GM12878 (cell line): ENCODE measurements around the gene STPG4. TPM values are rescaled to one million over a fixed set of nuclear protein-coding genes. Genes with fewer than 3 reads are reported as not detected.
"Not testable (repeated sequence)": the region's sequence is repeated elsewhere in the genome, so short reads cannot be mapped to it uniquely, and the experiment has no call there.

Source experiments
- ATAC-seq: fragments of 200-7000 bp; cut with Tn5 transposase; 3 replicates; pipeline ENCODE4 v1.9.1; 2020; ENCODE audit warnings: mild to moderate bottlenecking, moderate library complexity
- BruUV-seq: library from RNA; stranded (reverse); fragments of 400-500 nt; replicated peaks from 2 replicates; lab custom pipeline; 2021; lab: Mats Ljungman, UMichigan
- CTCF ChIA-PET: fragments of 300-600 bp; sonication (Branson Sonifier 250); formaldehyde crosslinking; extraction: SDS; loops from one replicate; lab custom pipeline; 2021; ENCODE audit warnings: inconsistent platforms; lab: Yijun Ruan, JAX
- POLR2A ChIA-PET: fragments of 350-600 bp; formaldehyde crosslinking; extraction: SDS; loops from one replicate; lab custom pipeline; 2021; ENCODE audit warnings: inconsistent platforms; lab: Charles Lee
- RAD21 ChIA-PET: fragments of 300-600 bp; sonication (Branson Sonifier 250); formaldehyde crosslinking; loops from one replicate; lab custom pipeline; 2023; ENCODE audit warnings: antibody characterized with exemption; ENCODE audit not compliant: unreplicated experiment; lab: Charles Lee
- SMC1A ChIA-PET: fragments of 300-600 bp; sonication (Branson Sonifier 250); formaldehyde crosslinking; loops from one replicate; lab custom pipeline; 2023; ENCODE audit not compliant: unreplicated experiment, uncharacterized antibody; lab: Charles Lee
- DNase-seq: peaks from one replicate; pipeline ENCODE4 v3.0.0-alpha.2; 2011; ENCODE audit warnings: low read depth, low spot score
- FAIRE-seq: peaks from 3 replicates; lab custom pipeline; 2011; peaks lifted over from hg19 to GRCh38; lab: Jason Lieb, UNC
- H2AFZ ChIP-seq: 2 replicates; pipeline ENCODE4 v1.6.0; 2011; ENCODE audit warnings: low read depth, low read length, control low read depth; ENCODE audit not compliant: control insufficient read depth
- H3K27ac ChIP-seq: 2 replicates; pipeline ENCODE4 v1.5.1; 2011; ENCODE audit warnings: control low read depth; ENCODE audit not compliant: control insufficient read depth, insufficient read depth
- H3K27me3 ChIP-seq, 2 experiments: replicated peaks in 1 of 2; 2 replicates each; pipeline versions ENCODE4 v1.6.0 to v1.6.1; 2011; ENCODE audit warnings: low read length in 1 of 2; ENCODE audit not compliant: control insufficient read depth in 2 of 2, insufficient read depth in 2 of 2
- H3K36me3 ChIP-seq, 2 experiments: 2 replicates each; pipeline ENCODE4 v1.5.1; 2011; ENCODE audit warnings: low read length in 1 of 2; ENCODE audit not compliant: control insufficient read depth in 2 of 2, insufficient read depth in 2 of 2
- H3K4me1 ChIP-seq: 2 replicates; pipeline ENCODE4 v1.6.1; 2011; ENCODE audit warnings: mild to moderate bottlenecking, low read length, moderate library complexity, mixed read lengths; ENCODE audit not compliant: control insufficient read depth, insufficient read depth
- H3K4me2 ChIP-seq: 2 replicates; pipeline ENCODE4 v1.6.0; 2011; ENCODE audit warnings: control low read depth; ENCODE audit not compliant: control insufficient read depth, insufficient read depth
- H3K4me3 ChIP-seq: fragments of 200-600 bp; sonication (generic); 2 replicates; pipeline ENCODE4 v1.5.1; 2016
- H3K79me2 ChIP-seq: 2 replicates; pipeline ENCODE4 v1.6.0; 2011; ENCODE audit warnings: low read length; ENCODE audit not compliant: control insufficient read depth, insufficient read depth
- H3K9ac ChIP-seq: 2 replicates; pipeline ENCODE4 v1.8.0; 2011; ENCODE audit warnings: low read length, control low read depth, mixed read lengths; ENCODE audit not compliant: control insufficient read depth, insufficient read depth
- H3K9me3 ChIP-seq: replicated peaks from 3 replicates; pipeline ENCODE4 v1.5.1; 2011; ENCODE audit warnings: mild to moderate bottlenecking, low read length; ENCODE audit not compliant: control insufficient read depth, insufficient read depth
- H4K20me1 ChIP-seq: 2 replicates; pipeline ENCODE4 v1.6.0; 2011; ENCODE audit not compliant: control insufficient read depth, insufficient read depth
- CBX5 ChIP-seq: sonication (generic); IDR thresholded peaks from 2 replicates; pipeline ENCODE4 v1.6.1; 2016; ENCODE audit warnings: low read depth, moderate library complexity, mild to moderate bottlenecking, inconsistent platforms
- CHD1 ChIP-seq: IDR thresholded peaks from 2 replicates; pipeline ENCODE4 v1.6.1; 2012; ENCODE audit warnings: low read depth, low read length, improper control_type of control experiment
- EZH2 ChIP-seq: IDR thresholded peaks from 2 replicates; pipeline ENCODE4 v1.6.1; 2012; ENCODE audit warnings: low read depth, mild to moderate bottlenecking, control low read depth, inconsistent platforms, low read length, borderline replicate concordance; ENCODE audit not compliant: control insufficient read depth
- IRF4 ChIP-seq: IDR thresholded peaks from 2 replicates; pipeline ENCODE4 v1.6.1; 2011; ENCODE audit warnings: low read depth, low read length
- MYB ChIP-seq: fragments of 150-350 bp; IDR thresholded peaks from 2 replicates; pipeline ENCODE4 v1.6.1; 2014; ENCODE audit warnings: mild to moderate bottlenecking, low read depth, low read length, borderline replicate concordance
- NFYA ChIP-seq: IDR thresholded peaks from 2 replicates; pipeline ENCODE4 v1.6.1; 2011; ENCODE audit warnings: low read depth, mild to moderate bottlenecking, low read length, improper control_type of control experiment, borderline replicate concordance
- RAD21 ChIP-seq: IDR thresholded peaks from 2 replicates; pipeline ENCODE4 v1.6.1; 2011; ENCODE audit warnings: mild to moderate bottlenecking, low read depth, low read length, moderate library complexity; ENCODE audit not compliant: insufficient read depth
- RB1 ChIP-seq: fragments of 450-650 bp; formaldehyde crosslinking; IDR thresholded peaks from 2 replicates; pipeline ENCODE4 v1.6.1; 2017; ENCODE audit warnings: mild to moderate bottlenecking, borderline replicate concordance
- RBBP5 ChIP-seq: fragments of 200-600 bp; sonication (generic); conservative IDR thresholded peaks from 2 replicates; pipeline ENCODE4 v1.6.1; 2016
- SP1 ChIP-seq: IDR thresholded peaks from one replicate; pipeline ENCODE4 v1.6.1; 2011; ENCODE audit warnings: low read depth, low read length
- STAT3 ChIP-seq: IDR thresholded peaks from 2 replicates; pipeline ENCODE4 v1.6.1; 2011; ENCODE audit warnings: low read depth, low read length, improper control_type of control experiment
- WGBS: methylation state at CpG from one replicate; pipeline ENCODE4 v1.1.6; 2016; ENCODE audit warnings: low lambda C conversion rate; ENCODE audit not compliant: insufficient replicate concordance, insufficient coverage; ENCODE audit errors: missing lambda C conversion rate; 5-methylcytosine and 5-hydroxymethylcytosine counted together
- in situ Hi-C: fragments of 300-500 bp; cut with MboI; formaldehyde crosslinking; loops from 9 replicates; pipeline ENCODE4 v1.14.3; 2018; ENCODE audit warnings: mixed read lengths
- intact Hi-C: fragments of 100-400 bp; cut with micrococcal nuclease; formaldehyde crosslinking; loops from one replicate; pipeline ENCODE4 v1.14.2; 2022; ENCODE audit not compliant: unreplicated experiment
- polyA plus RNA-seq, 11 experiments: library from polyadenylated mRNA; depleted of rRNA in 4 of 11; unstranded in 6 of 11; stranded (reverse) in 5 of 11; fragments of >200 nt; fragmentation: Nextera tagmentation in 4 of 11; fragmentation: Illumina TruSeq in 1 of 11; extraction: Ambion mirVana in 4 of 11; extraction: Trizol in 1 of 11; gene quantifications; 1 replicate in 1 of 11; 2 replicates in 10 of 11; pipeline versions ENCODE4 v1.2.1 to v1.2.3, GENCODE V29; 2011 to 2016; ENCODE audit warnings: inconsistent platforms in 2 of 11, missing spikeins in 2 of 11, low read depth in 1 of 11
- total RNA-seq, 4 experiments: library from RNA; depleted of rRNA in 3 of 4; stranded (reverse); fragments of >200 nt in 3 of 4; fragmentation: Illumina TruSeq in 1 of 4; extraction: Trizol in 1 of 4; gene quantifications; 2 replicates each; pipeline versions ENCODE4 v1.2.1 to v1.2.3, GENCODE V29; 2013 to 2021
- TF ChIP-seq, protein P1 (sequence below): fragments of 450-650 bp; IDR thresholded peaks from 2 replicates; pipeline ENCODE4 v1.6.1; 2016; ENCODE audit warnings: mild to moderate bottlenecking

STPG4 gene
- total and polyA plus RNA-seq, 10 of the 15 experiments (the other 5 are each of a cell fraction or from before 2014, with no cell fraction given), result 0.10 to 0.29 (median 0.19) TPM; not detected in 3

DNA sequence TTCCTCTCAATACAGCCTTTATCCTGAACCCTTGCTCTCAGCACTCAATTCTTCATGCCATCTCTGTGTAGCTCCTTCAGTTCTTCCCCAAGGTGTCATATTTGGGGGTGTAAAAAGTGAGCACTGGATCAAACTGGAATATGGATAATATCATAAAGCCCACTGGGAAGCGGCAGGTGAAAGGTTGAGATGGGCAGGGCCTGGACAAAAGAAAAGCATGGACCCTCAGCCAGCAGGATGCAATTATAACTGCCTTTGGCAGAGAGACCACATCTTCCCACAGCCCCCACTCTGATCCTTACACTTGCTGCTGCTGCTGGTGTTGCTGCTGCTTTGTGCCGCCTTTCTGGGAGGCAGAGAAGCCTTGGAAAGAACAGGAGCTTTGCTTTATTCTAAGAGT, 31.2 kb upstream of the STPG4 start (continued):
- TF ChIP-seq, protein P1, sequence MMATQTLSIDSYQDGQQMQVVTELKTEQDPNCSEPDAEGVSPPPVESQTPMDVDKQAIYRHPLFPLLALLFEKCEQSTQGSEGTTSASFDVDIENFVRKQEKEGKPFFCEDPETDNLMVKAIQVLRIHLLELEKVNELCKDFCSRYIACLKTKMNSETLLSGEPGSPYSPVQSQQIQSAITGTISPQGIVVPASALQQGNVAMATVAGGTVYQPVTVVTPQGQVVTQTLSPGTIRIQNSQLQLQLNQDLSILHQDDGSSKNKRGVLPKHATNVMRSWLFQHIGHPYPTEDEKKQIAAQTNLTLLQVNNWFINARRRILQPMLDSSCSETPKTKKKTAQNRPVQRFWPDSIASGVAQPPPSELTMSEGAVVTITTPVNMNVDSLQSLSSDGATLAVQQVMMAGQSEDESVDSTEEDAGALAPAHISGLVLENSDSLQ, result no peak
- TF ChIP-seq NFYA, result no peak

DNA sequence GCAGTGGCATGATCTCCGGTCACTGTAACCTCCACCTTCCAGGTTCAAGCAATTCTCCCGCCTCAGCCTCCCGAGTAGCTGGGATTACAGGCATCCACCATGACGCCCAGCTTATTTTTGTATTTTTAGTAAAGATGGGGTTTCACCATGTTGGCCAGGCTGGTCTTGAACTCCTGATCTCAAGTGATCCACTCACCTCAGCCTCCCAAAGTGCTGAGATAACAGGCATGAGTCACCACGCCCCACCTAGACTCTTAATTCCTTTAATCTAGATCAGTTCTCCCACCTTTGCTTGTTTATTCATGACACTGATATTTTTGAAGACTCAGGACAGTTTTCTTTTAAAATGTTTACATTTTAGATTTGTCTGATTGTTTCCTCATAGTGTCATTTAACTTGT, 30.0 kb upstream of the STPG4 start:
- not testable (repeated sequence) for BruUV-seq, H3K79me2 ChIP-seq
- CTCF ChIA-PET, result interaction anchor here (1.4 to 2.1 kb wide), 2 partner anchors 9 to 12 kb away, joined by 5 read pairs; no protein-coding TSS in a partner anchor

DNA sequence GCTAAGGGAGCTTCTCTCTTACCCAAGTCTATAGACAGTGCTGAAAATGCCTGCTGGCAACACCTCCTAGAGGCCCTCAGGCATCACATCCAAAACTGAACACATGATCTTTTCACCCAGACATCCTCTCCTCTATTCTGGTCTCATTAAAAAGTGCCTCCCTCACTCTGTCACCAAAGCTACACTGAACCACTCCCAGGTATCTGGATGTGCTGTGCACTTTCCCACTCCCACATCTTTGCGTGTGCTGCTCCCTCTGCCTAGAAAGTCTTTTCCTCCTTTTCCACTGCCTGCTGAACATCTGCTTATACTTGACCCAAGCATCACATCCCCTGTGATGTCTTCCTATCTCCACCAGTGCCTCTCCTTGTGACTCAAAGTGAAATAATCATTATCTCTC, 26.1 kb upstream of the STPG4 start:
- Histone ChIP-seq H3K9me3 (no peaks in the 10 kb centered on the region), H3K27me3 (no peaks in the 10 kb centered on the region), H4K20me1 (no peaks in the 10 kb centered on the region), H3K9ac (no peak overlapping the region), H3K4me2 (no peak overlapping the region), H3K4me3 (no peak overlapping the region), H3K4me1 (peaks cover 7% of the 10 kb centered on the region; the same call in 1 of the 2 replicates), H2AFZ (no peak overlapping the region), H3K79me2 (peaks cover 1% of the 10 kb centered on the region), H3K36me3 (no peaks in the 10 kb centered on the region), H3K27ac (no peak overlapping the region)
- ATAC-seq (no peak), FAIRE-seq (no peak), DNase-seq (no peak)
- ChIA-PET RAD21 (no interaction called here), CTCF (interaction anchor here (0.7 to 3.1 kb wide), 8 partner anchors 9 to 207 kb away, joined by 3 to 10 read pairs (median 4); no protein-coding TSS in a partner anchor), SMC1A (interaction anchor here (0.9 to 3.8 kb wide), 4 partner anchors 10 to 142 kb away, joined by 4 to 24 read pairs (median 12); no protein-coding TSS in a partner anchor), POLR2A (interaction anchor here (1.2 to 1.5 kb wide), 2 partner anchors 8 to 24 kb away, joined by 3 to 4 read pairs; no protein-coding TSS in a partner anchor)
- 70% methylated on average over 1 of the region's 1 CpG for WGBS
- no TSS peak for BruUV-seq
- no peak for TF ChIP-seq RAD21
- TF ChIP-seq EZH2, result no peak
- no peak for TF ChIP-seq RB1
- TF ChIP-seq MYB, result no peak
- TF ChIP-seq CBX5, result no peak
- no peak for TF ChIP-seq IRF4
- TF ChIP-seq STAT3, result no peak
- no peak for TF ChIP-seq CHD1
- TF ChIP-seq RBBP5, result no peak
- TF ChIP-seq SP1, result no peak
- intact Hi-C loops (no loop called here), in situ Hi-C loops (no loop called here)

More for the DNA sequence above, 30.0 kb upstream of the STPG4 start:
- H2AFZ ChIP-seq, in situ Hi-C loops, DNase-seq, H3K4me1 ChIP-seq, H3K27me3 ChIP-seq, H3K27ac ChIP-seq, FAIRE-seq, H3K9me3 ChIP-seq, RAD21 ChIA-PET, POLR2A ChIA-PET, ATAC-seq, H3K4me2 ChIP-seq, H3K4me3 ChIP-seq, H3K36me3 ChIP-seq, H4K20me1 ChIP-seq, H3K9ac ChIP-seq, intact Hi-C loops: not testable (repeated sequence)
- SMC1A ChIA-PET, result interaction anchor here (0.8 kb wide), 1 partner anchor 8 kb away, joined by 3 read pairs; no protein-coding TSS in a partner anchor
- 51% methylated on average over 5 of the region's 5 CpGs for WGBS
